KMS-11 (cell line): ENCODE measurements around the gene MRPL58.

Experiments used
- H2AFZ ChIP-seq: fragments of 200-600 bp; sonication (generic); 2 replicates; pipeline ENCODE4 v1.6.1; 2016; ENCODE audit warnings: antibody characterized with exemption, mixed run types, low read depth
- H3K27ac ChIP-seq: fragments of 200-600 bp; sonication (generic); 2 replicates; pipeline ENCODE4 v1.6.1; 2016; ENCODE audit warnings: mild to moderate bottlenecking, mixed run types
- H3K27me3 ChIP-seq: fragments of 200-600 bp; sonication (generic); 2 replicates; pipeline ENCODE4 v1.6.1; 2017; ENCODE audit warnings: mild to moderate bottlenecking, low read depth, mixed run types, moderate library complexity; ENCODE audit not compliant: insufficient read depth
- H3K36me3 ChIP-seq: fragments of 200-600 bp; sonication (generic); 2 replicates; pipeline ENCODE4 v1.6.1; 2017; ENCODE audit warnings: mild to moderate bottlenecking, mixed run types; ENCODE audit not compliant: insufficient read depth
- H3K4me1 ChIP-seq: fragments of 200-600 bp; sonication (generic); 2 replicates; pipeline ENCODE4 v1.6.1; 2016; ENCODE audit warnings: mild to moderate bottlenecking, low read depth, mixed run types; ENCODE audit not compliant: poor library complexity, severe bottlenecking
- H3K4me2 ChIP-seq: fragments of 200-600 bp; sonication (generic); 2 replicates; pipeline ENCODE4 v1.7.0; 2016; ENCODE audit warnings: mild to moderate bottlenecking, mixed run types
- H3K4me3 ChIP-seq: fragments of 200-600 bp; sonication (generic); IDR thresholded peaks from 2 replicates; pipeline ENCODE4 v1.6.1; 2017; ENCODE audit warnings: low read depth, low read length, mixed read lengths; ENCODE audit not compliant: insufficient read depth
- H3K79me2 ChIP-seq: fragments of 200-600 bp; sonication (generic); 2 replicates; pipeline ENCODE4 v1.6.1; 2016; ENCODE audit warnings: low read depth, mixed run types; ENCODE audit not compliant: insufficient read depth
- H3K9ac ChIP-seq: fragments of 200-600 bp; sonication (generic); 2 replicates; pipeline ENCODE4 v1.6.1; 2016; ENCODE audit warnings: mild to moderate bottlenecking, mixed run types
- H4K20me1 ChIP-seq: fragments of 200-600 bp; sonication (generic); 2 replicates; pipeline ENCODE4 v1.6.1; 2016; ENCODE audit warnings: mild to moderate bottlenecking, mixed run types; ENCODE audit not compliant: insufficient read depth
- TF ChIP-seq, protein P1 (sequence below): fragments of 200-600 bp; sonication (generic); conservative IDR thresholded peaks from 2 replicates; pipeline ENCODE4 v1.6.1; 2017; ENCODE audit warnings: low read depth, mild to moderate bottlenecking, antibody characterized with exemption, low read length, moderate library complexity, mixed read lengths

The MRPL58 gene

DNA sequence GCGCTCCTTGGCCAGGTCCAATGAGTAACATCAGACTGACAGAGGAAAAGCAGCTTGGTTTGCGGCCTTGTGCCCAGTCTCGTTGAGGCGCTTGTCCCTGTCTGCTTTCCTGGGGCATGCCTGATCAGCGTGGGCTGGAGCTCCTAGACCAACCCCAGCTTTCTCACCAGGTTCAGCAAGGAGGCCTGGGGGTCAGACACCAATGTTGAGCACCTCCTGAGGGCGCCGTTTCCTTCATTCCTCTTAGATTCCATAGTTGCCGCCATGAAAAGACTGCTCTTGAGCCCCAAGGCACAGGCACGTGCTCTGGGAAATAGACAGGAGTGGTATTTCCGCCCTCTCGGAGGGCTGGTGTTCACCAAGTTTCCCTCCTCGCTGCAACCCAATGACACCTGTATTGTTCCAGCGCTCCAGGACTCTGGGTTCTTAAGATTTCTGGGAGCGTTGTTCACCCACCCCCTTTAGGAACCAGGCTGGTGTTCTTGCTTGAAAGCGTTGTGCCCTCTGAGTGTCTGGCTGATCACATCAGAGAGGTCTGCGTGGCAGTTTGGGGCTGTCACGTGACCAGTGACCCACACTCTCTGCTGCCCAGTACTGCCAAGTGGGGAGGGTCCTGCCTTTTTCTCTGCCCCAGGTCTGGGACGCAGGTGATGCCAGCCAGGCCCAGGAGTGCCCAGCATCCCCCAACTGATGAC is 52.5 kb downstream of the MRPL58 start:
- Histone ChIP-seq H3K4me1 (peaks cover 55% of the 10 kb centered on the region), H3K4me3 (no peak overlapping the region), H4K20me1 (no peaks in the 10 kb centered on the region), H3K9ac (peak overlapping the region; percentile 63), H3K27ac (peak overlapping the region; percentile 93), H3K36me3 (no peaks in the 10 kb centered on the region; the same call in 1 of the 2 replicates), H2AFZ (peak overlapping the region; percentile 26; the same call in 1 of the 2 replicates), H3K79me2 (no peaks in the 10 kb centered on the region), H3K4me2 (peak overlapping the region; percentile 86), H3K27me3 (no peaks in the 10 kb centered on the region)
- TF ChIP-seq, protein P1, sequence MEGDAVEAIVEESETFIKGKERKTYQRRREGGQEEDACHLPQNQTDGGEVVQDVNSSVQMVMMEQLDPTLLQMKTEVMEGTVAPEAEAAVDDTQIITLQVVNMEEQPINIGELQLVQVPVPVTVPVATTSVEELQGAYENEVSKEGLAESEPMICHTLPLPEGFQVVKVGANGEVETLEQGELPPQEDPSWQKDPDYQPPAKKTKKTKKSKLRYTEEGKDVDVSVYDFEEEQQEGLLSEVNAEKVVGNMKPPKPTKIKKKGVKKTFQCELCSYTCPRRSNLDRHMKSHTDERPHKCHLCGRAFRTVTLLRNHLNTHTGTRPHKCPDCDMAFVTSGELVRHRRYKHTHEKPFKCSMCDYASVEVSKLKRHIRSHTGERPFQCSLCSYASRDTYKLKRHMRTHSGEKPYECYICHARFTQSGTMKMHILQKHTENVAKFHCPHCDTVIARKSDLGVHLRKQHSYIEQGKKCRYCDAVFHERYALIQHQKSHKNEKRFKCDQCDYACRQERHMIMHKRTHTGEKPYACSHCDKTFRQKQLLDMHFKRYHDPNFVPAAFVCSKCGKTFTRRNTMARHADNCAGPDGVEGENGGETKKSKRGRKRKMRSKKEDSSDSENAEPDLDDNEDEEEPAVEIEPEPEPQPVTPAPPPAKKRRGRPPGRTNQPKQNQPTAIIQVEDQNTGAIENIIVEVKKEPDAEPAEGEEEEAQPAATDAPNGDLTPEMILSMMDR: no peak

DNA sequence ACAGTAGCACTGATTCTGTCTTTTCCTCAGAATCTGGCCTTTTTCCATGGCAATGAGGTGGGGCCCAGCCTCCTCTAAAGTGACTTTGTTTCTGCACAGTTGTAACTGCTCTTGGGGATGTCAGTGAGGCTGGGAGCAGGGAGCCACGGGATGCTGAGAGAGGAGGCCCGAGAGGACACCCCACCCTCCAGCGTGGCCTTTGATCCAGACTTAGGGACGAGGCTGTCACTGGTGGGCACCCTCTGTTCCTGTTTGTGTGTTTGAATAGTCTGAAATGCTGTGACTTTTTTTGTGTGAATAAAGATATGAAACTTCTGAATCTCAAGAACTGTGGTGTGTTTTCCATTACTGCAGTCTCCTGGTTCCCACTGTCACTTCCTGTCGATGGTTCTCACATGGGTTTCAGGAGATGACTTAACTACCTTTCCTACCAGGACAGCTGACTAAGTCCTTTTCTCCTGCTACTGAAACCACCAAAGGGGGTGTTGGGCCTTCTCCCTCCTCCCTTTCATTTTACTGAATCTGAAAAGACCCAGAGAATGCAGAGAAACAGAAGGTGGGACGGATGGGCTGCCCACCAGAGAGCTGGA is 53.2 kb downstream of the MRPL58 start:
- H3K9ac ChIP-seq: peak overlapping the region; percentile 63
- H3K27me3 ChIP-seq: no peaks in the 10 kb centered on the region
- H3K4me2 ChIP-seq: peak overlapping the region; percentile 86
- H3K79me2 ChIP-seq: no peaks in the 10 kb centered on the region
- H4K20me1 ChIP-seq: no peaks in the 10 kb centered on the region
- no peaks in the 10 kb centered on the region; the same call in 1 of the 2 replicates for H3K36me3 ChIP-seq
- H3K27ac ChIP-seq: peak overlapping the region; percentile 93
- TF ChIP-seq, protein P1: 0 out of 2 replicates have a peak, but pooled peaks have one; percentile 14
- peak overlapping the region; percentile 26; the same call in 1 of the 2 replicates for H2AFZ ChIP-seq
- peaks cover 61% of the 10 kb centered on the region for H3K4me1 ChIP-seq
- H3K4me3 ChIP-seq: no peak overlapping the region

DNA sequence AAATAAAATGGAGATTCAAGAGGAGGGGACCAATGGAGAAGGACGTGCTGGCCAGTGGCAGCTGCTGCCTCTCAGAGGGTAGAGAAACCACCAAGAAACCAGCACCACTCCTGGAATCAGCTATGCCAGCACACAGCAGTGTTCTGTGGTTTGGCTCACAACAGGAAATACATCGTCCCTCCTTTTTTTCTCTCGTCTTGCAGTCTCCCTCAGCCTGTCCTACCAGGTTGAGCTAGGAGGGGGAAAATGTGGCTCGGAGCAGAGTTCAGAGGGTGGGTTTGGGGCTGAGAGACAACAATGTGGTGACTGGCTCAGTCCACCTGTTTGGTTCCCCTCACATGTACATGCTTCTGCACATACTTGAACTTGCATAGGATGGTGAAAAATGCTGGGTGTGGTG is 55.4 kb downstream of the MRPL58 start:
- H3K27ac ChIP-seq: peak overlapping the region; percentile 93
- H4K20me1 ChIP-seq: no peaks in the 10 kb centered on the region
- TF ChIP-seq, protein P1: no peak
- peak overlapping the region; percentile 63 for H3K9ac ChIP-seq
- H3K79me2 ChIP-seq: no peaks in the 10 kb centered on the region
- no peaks in the 10 kb centered on the region for H3K27me3 ChIP-seq
- no peak overlapping the region for H3K4me3 ChIP-seq
- peaks cover 61% of the 10 kb centered on the region for H3K4me1 ChIP-seq
- H3K4me2 ChIP-seq: peak overlapping the region; percentile 86
- H3K36me3 ChIP-seq: no peaks in the 10 kb centered on the region; the same call in 1 of the 2 replicates
- peak overlapping the region; percentile 89 for H2AFZ ChIP-seq

DNA sequence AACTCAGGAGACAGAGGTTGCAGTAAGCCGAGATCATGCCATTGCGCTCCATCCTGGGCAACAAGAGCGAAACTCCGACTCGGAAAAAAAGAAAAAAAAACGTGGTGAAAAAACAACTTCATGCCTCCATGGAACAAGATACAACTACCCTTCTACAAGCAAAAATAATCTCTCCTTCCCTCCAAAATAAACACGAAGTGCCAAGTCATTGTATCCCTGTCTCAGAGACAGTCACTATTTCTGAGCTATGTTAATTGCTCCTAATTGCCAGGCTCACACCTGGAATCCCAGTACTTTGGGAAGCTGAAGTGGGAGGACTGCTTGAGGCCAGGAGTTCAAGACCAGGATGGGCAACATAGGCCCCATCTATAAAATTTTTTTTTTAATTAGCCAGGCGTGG is 56.3 kb downstream of the MRPL58 start:
- Histone ChIP-seq H4K20me1 (no peaks in the 10 kb centered on the region), H3K4me1 (peaks cover 61% of the 10 kb centered on the region), H2AFZ (no peak overlapping the region), H3K9ac (no peak overlapping the region), H3K27ac (no peak overlapping the region; the same call in 1 of the 2 replicates), H3K36me3 (no peaks in the 10 kb centered on the region; the same call in 1 of the 2 replicates), H3K27me3 (no peaks in the 10 kb centered on the region), H3K4me3 (no peak overlapping the region), H3K79me2 (no peaks in the 10 kb centered on the region), H3K4me2 (no peak overlapping the region)
- TF ChIP-seq, protein P1: no peak
